Measurements from ENCODE around the gene RXRA. TPM values are rescaled to one million over a fixed set of nuclear protein-coding genes. Genes with fewer than 3 reads are reported as not detected.

The RXRA gene
- polyA plus RNA-seq, 4 donors: 30.8 to 83.5 (median 41.5) TPM

DNA sequence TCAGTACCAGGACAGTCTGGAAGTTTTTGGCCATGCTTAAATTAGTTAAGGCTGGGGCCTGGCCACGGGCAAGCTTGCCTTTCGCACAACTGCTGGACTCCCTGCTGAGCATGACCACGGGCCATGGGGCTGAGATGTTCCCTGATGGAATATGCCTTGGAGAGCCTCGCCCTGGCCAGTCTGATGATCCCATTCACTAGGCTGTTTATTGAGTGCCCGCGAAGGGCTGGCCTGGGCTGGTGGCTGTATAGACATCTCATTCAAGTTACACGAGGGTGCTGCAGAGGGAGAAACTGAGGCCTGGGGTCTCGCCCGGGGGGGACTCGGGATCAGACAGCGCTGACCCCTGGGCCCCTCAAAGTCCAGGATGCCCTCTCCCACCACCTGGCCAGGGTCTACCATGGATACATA, 7.8 kb upstream of the RXRA start:
- Histone ChIP-seq H3K4me3 (ENCODE audit: low read depth in 1 of 3, low read length in 3 of 3) (no peak overlapping the region), H3K36me3 (ENCODE audit: control insufficient read depth in 3 of 3, insufficient read depth in 2 of 3, low read depth in 1 of 3, low read length in 3 of 3) (no peaks in the 10 kb centered on the region), H3K9me3 (ENCODE audit: control insufficient read depth in 2 of 2, insufficient read depth in 1 of 2, low read depth in 1 of 2, low read length in 1 of 2) (no peaks in the 10 kb centered on the region), H3K27ac (ENCODE audit: low read depth in 1 of 3, low read length in 2 of 3) (no peak overlapping the region), H3K4me1 (ENCODE audit: control insufficient read depth in 3 of 3, insufficient read depth in 2 of 3, low read depth in 1 of 3, low read length in 2 of 3) (peaks cover 0 to 32% (median 3%) of the 10 kb centered on the region in 3 donors), H3K27me3 (ENCODE audit: control insufficient read depth in 3 of 3, insufficient read depth in 3 of 3, low read length in 3 of 3) (no peaks in the 10 kb centered on the region)
- 70 to 84% (median 72%) methylated on average over 11 of the region's 11 CpGs for WGBS, 3 donors
- DNase-seq (no peak), FAIRE-seq (no peak)

DNA sequence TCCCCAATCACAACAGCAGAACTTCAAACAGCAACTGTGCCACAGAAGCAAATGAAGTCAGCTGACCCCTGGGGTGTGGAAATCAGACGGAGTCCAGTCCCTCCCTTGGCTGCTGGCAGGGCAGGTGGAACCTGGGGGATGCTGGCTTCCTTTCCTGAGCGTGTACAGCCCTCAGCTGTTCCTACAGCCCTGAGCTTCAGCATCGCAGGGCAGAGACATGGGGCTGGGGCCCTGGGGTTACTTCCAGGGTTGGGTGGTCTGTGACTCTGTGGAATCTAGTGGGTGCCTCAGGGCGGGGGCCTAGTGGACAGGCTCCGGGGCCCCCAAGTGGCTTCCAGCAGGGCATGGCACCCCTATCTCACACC, 7.3 kb upstream of the RXRA start:
- FAIRE-seq (no peak), DNase-seq (no peak)
- H3K27ac ChIP-seq (ENCODE audit: low read depth in 1 of 3, low read length in 2 of 3): no peak overlapping the region
- no peaks in the 10 kb centered on the region for H3K36me3 ChIP-seq (ENCODE audit: control insufficient read depth in 3 of 3, insufficient read depth in 2 of 3, low read depth in 1 of 3, low read length in 3 of 3)
- H3K4me1 ChIP-seq (ENCODE audit: control insufficient read depth in 3 of 3, insufficient read depth in 2 of 3, low read depth in 1 of 3, low read length in 2 of 3): peaks cover 0 to 32% (median 3%) of the 10 kb centered on the region in 3 donors
- H3K27me3 ChIP-seq (ENCODE audit: control insufficient read depth in 3 of 3, insufficient read depth in 3 of 3, low read length in 3 of 3): no peaks in the 10 kb centered on the region
- no peaks in the 10 kb centered on the region for H3K9me3 ChIP-seq (ENCODE audit: control insufficient read depth in 2 of 2, insufficient read depth in 1 of 2, low read depth in 1 of 2, low read length in 1 of 2)
- H3K4me3 ChIP-seq (ENCODE audit: low read depth in 1 of 3, low read length in 3 of 3): no peak overlapping the region
- WGBS, 3 donors: 46 to 82% (median 54%) methylated on average over 5 of the region's 5 CpGs

DNA sequence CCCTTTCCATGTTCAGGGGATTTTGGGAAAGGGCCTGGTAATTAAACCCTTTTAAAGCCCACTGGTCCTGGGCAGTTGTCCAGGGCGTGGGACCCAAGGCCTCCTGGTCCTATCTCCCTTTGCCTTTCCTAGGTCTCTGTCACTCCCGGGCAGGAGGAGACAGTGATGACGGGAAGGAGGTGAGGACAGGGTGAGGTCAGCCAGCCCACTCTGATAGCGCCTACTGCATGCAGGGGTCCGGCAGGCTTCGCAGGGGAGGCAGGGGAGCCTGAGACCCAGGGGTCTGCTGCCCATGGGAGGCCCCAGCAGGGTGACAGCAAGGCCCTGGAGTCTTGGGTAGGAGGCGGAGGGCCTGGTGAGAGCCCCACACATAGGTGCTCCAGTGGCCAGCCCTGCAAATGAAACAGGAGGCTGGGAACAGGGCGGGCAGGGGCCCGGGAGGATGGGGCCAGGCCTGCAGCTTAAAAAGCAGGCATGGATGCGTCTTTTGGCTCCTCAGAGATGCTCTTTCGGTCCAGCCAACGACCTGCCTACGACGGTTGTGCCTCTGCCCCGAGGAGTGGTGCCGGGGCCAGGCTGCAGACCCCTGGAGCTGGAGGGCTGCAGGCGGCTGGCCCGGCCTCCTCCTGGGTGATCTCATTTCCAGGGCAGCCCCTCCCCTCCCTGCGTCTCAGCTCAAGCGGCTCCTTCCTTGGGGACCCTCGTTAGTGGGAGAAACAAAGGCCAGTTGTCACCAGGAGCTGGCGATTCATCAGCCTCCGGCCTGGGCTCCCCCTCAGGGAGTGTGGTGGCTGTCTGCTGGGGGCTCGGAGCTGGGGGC, 6.7 kb upstream of the RXRA start:
- Histone ChIP-seq H3K9me3 (ENCODE audit: control insufficient read depth in 2 of 2, insufficient read depth in 1 of 2, low read depth in 1 of 2, low read length in 1 of 2) (no peaks in the 10 kb centered on the region), H3K27me3 (ENCODE audit: control insufficient read depth in 3 of 3, insufficient read depth in 3 of 3, low read length in 3 of 3) (no peaks in the 10 kb centered on the region), H3K4me1 (ENCODE audit: control insufficient read depth in 3 of 3, insufficient read depth in 2 of 3, low read depth in 1 of 3, low read length in 2 of 3) (peaks cover 2 to 32% (median 7%) of the 10 kb centered on the region in 3 donors), H3K27ac (ENCODE audit: low read depth in 1 of 3, low read length in 2 of 3) (no peak overlapping the region), H3K36me3 (ENCODE audit: control insufficient read depth in 3 of 3, insufficient read depth in 2 of 3, low read depth in 1 of 3, low read length in 3 of 3) (no peaks in the 10 kb centered on the region), H3K4me3 (ENCODE audit: low read depth in 1 of 3, low read length in 3 of 3) (no peak overlapping the region)
- WGBS, 3 donors: 86 to 88% (median 87%) methylated on average over 22 to 24 of the region's 24 CpGs
- DNase-seq: no peak
- FAIRE-seq: no peak

DNA sequence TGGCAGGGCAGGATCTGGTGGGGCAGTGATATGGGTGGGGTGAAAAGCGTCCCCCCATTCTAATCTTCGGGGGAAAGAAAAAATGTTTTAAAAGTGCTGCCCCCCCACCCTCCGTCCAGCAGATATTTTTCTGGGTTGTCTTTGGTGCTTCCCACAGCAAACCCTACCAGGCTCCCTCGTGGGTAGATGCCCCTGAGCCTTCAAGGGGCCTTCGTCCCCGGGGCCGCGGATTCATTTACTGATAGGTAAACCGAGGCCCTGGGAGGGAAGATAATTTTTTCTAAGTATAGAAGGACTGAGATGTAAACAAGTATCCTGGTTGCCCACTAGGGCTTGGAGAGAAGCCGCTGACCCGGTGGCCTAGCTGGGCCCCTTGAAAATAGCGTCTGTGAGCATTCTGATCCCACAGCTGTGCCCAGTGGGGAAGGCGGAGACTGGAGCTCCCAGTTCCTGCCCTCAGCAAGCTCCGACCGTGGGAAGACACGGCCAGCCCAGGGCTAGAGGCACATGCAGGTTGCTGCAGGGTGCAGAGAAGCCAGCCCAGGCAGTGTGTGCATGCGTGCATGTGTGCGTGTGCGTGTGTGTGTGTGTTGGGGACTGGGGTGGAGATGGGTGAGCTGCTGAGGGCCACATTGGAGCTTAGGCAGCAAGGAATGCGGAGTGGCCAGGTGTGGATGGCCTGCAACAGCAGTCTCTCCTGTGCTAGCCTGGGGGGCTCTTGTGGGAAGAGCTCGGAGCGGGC, 6.0 kb upstream of the RXRA start:
- FAIRE-seq (no peak), DNase-seq (no peak)
- no peaks in the 10 kb centered on the region for H3K36me3 ChIP-seq (ENCODE audit: control insufficient read depth in 3 of 3, insufficient read depth in 2 of 3, low read depth in 1 of 3, low read length in 3 of 3)
- H3K9me3 ChIP-seq (ENCODE audit: control insufficient read depth in 2 of 2, insufficient read depth in 1 of 2, low read depth in 1 of 2, low read length in 1 of 2): no peaks in the 10 kb centered on the region
- no peak overlapping the region for H3K27ac ChIP-seq (ENCODE audit: low read depth in 1 of 3, low read length in 2 of 3)
- H3K27me3 ChIP-seq (ENCODE audit: control insufficient read depth in 3 of 3, insufficient read depth in 3 of 3, low read length in 3 of 3): no peaks in the 10 kb centered on the region
- 73 to 81% (median 76%) methylated on average over 21 to 22 of the region's 22 CpGs for WGBS, 3 donors
- no peak overlapping the region for H3K4me3 ChIP-seq (ENCODE audit: low read depth in 1 of 3, low read length in 3 of 3)
- peaks cover 6 to 39% (median 12%) of the 10 kb centered on the region in 3 donors for H3K4me1 ChIP-seq (ENCODE audit: control insufficient read depth in 3 of 3, insufficient read depth in 2 of 3, low read depth in 1 of 3, low read length in 2 of 3)

GRCh38 chr9:134320868-134321471, 5.3 kb upstream of the RXRA start:
- FAIRE-seq (no peak), DNase-seq (peak; percentile 42 to 55)
- 40 to 55% (median 54%) methylated on average over 21 to 22 of the region's 22 CpGs for WGBS, 3 donors
- no peaks in the 10 kb centered on the region for H3K9me3 ChIP-seq (ENCODE audit: control insufficient read depth in 2 of 2, insufficient read depth in 1 of 2, low read depth in 1 of 2, low read length in 1 of 2)
- no peak overlapping the region for H3K4me3 ChIP-seq (ENCODE audit: low read depth in 1 of 3, low read length in 3 of 3)
- H3K4me1 ChIP-seq (ENCODE audit: control insufficient read depth in 3 of 3, insufficient read depth in 2 of 3, low read depth in 1 of 3, low read length in 2 of 3): peaks cover 6 to 39% (median 12%) of the 10 kb centered on the region in 3 donors
- H3K27me3 ChIP-seq (ENCODE audit: control insufficient read depth in 3 of 3, insufficient read depth in 3 of 3, low read length in 3 of 3): no peaks in the 10 kb centered on the region
- peak overlapping the region in 1 of 3 donors; percentile 73 for H3K27ac ChIP-seq (ENCODE audit: low read depth in 1 of 3, low read length in 2 of 3)
- no peaks in the 10 kb centered on the region for H3K36me3 ChIP-seq (ENCODE audit: control insufficient read depth in 3 of 3, insufficient read depth in 2 of 3, low read depth in 1 of 3, low read length in 3 of 3)

DNA sequence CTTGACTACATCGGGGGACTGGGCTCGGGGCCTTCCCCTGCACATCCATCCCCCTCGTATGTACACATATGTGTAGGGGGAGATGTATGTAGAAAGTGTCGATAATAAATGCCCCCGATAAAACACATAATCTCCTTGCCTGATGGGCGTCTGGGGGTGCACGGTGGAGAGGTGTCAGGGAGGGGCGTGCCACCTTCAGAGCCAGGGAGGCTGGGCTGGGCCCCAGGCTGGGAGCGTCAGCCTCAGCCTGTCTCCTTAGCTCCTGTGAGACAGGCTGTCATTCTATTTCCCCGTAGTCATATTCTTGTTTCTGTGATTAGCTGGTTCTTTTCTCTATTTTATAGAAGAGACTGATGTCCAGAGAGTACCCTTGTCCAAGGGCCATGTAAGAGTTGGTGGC, 4.7 kb upstream of the RXRA start:
- H3K27ac ChIP-seq (ENCODE audit: low read depth in 1 of 3, low read length in 2 of 3): peak overlapping the region in 2 of 3 donors; percentile 19 to 73
- no peak for DNase-seq
- no peaks in the 10 kb centered on the region for H3K9me3 ChIP-seq (ENCODE audit: control insufficient read depth in 2 of 2, insufficient read depth in 1 of 2, low read depth in 1 of 2, low read length in 1 of 2)
- no peaks in the 10 kb centered on the region for H3K36me3 ChIP-seq (ENCODE audit: control insufficient read depth in 3 of 3, insufficient read depth in 2 of 3, low read depth in 1 of 3, low read length in 3 of 3)
- no peak overlapping the region for H3K4me3 ChIP-seq (ENCODE audit: low read depth in 1 of 3, low read length in 3 of 3)
- FAIRE-seq: no peak
- H3K4me1 ChIP-seq (ENCODE audit: control insufficient read depth in 3 of 3, insufficient read depth in 2 of 3, low read depth in 1 of 3, low read length in 2 of 3): peaks cover 6 to 39% (median 12%) of the 10 kb centered on the region in 3 donors
- WGBS, 3 donors: 28 to 66% (median 47%) methylated on average over 10 of the region's 10 CpGs
- no peaks in the 10 kb centered on the region for H3K27me3 ChIP-seq (ENCODE audit: control insufficient read depth in 3 of 3, insufficient read depth in 3 of 3, low read length in 3 of 3)

DNA sequence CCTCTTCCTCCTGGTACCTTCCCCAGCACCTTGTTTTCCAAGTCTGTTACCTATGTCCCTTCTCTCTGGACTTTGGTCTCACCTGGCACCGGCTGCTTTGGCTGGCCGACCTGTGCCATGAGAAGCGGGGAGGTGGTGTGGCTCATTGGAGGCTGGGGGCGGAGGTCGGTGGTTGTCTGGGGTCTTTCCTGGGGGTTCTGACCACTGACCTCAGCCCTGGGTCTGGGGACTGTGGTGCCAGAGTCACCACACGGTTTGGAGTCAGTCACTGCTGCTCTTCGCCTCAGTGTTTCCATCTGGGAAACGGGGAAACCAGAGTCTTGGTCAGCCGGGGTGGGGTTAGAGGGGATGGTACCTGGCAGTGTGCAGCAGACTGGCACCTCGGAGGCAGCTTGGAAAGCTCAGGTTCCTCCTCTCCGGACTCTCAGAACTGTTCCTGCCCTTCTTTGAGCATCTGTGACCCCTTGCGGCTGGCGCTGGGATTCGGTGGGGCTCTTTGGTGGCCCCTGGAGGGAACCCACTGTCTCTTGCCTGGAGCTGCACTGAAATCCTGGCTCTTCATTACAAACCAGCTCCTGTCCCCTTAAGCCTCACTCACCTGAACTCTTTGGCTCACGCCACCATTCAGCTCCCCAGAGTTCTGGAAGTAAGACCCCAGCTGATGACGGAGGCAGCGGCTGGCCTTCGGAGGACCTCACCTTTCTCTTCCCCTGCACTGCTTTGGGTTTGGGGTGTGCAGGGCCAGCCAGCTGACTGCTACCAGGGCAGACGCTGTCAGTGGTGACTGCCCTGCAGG, 4.1 kb upstream of the RXRA start:
- peaks cover 6 to 39% (median 12%) of the 10 kb centered on the region in 3 donors for H3K4me1 ChIP-seq (ENCODE audit: control insufficient read depth in 3 of 3, insufficient read depth in 2 of 3, low read depth in 1 of 3, low read length in 2 of 3)
- no peaks in the 10 kb centered on the region for H3K27me3 ChIP-seq (ENCODE audit: control insufficient read depth in 3 of 3, insufficient read depth in 3 of 3, low read length in 3 of 3)
- H3K36me3 ChIP-seq (ENCODE audit: control insufficient read depth in 3 of 3, insufficient read depth in 2 of 3, low read depth in 1 of 3, low read length in 3 of 3): no peaks in the 10 kb centered on the region
- no peak for FAIRE-seq
- peak; percentile 51 to 90 for DNase-seq
- WGBS, 3 donors: 53 to 77% (median 61%) methylated on average over 19 of the region's 19 CpGs
- no peak overlapping the region for H3K4me3 ChIP-seq (ENCODE audit: low read depth in 1 of 3, low read length in 3 of 3)
- peak overlapping the region in 2 of 3 donors; percentile 19 to 73 for H3K27ac ChIP-seq (ENCODE audit: low read depth in 1 of 3, low read length in 2 of 3)
- H3K9me3 ChIP-seq (ENCODE audit: control insufficient read depth in 2 of 2, insufficient read depth in 1 of 2, low read depth in 1 of 2, low read length in 1 of 2): no peaks in the 10 kb centered on the region

- Histone ChIP-seq H3K4me3 (ENCODE audit: low read depth in 1 of 3, low read length in 3 of 3) (no peak overlapping the region), H3K9me3 (ENCODE audit: control insufficient read depth in 2 of 2, insufficient read depth in 1 of 2, low read depth in 1 of 2, low read length in 1 of 2) (no peaks in the 10 kb centered on the region), H3K27me3 (ENCODE audit: control insufficient read depth in 3 of 3, insufficient read depth in 3 of 3, low read length in 3 of 3) (no peaks in the 10 kb centered on the region), H3K36me3 (ENCODE audit: control insufficient read depth in 3 of 3, insufficient read depth in 2 of 3, low read depth in 1 of 3, low read length in 3 of 3) (no peaks in the 10 kb centered on the region), H3K4me1 (ENCODE audit: control insufficient read depth in 3 of 3, insufficient read depth in 2 of 3, low read depth in 1 of 3, low read length in 2 of 3) (peaks cover 6 to 40% (median 12%) of the 10 kb centered on the region in 3 donors), H3K27ac (ENCODE audit: low read depth in 1 of 3, low read length in 2 of 3) (peak overlapping the region in 1 of 3 donors; percentile 18)
- FAIRE-seq (no peak), DNase-seq (no peak)
- WGBS, 3 donors: 71 to 87% (median 84%) methylated on average over 7 of the region's 7 CpGs
Observed at GRCh38 chr9:134322781-134323241, 3.4 kb upstream of the RXRA start.

All from small intestine (tissue), 7 donors.